Heart left ventricle (tissue), 16 donors: ENCODE results near the gene KRTAP19-4. TPM values are rescaled to one million over a fixed set of nuclear protein-coding genes. Genes with fewer than 3 reads are reported as not detected.
"Not testable (repeated sequence)": the region's sequence is repeated elsewhere in the genome, so short reads cannot be mapped to it uniquely, and the experiment has no call there.

Source experiments
- ATAC-seq, 4 donors: fragments of 200-7000 bp; cut with Tn5 transposase; one replicate each; pipeline ENCODE4 v1.9.1; 2020 to 2022; ENCODE audit warnings: moderate library complexity in 4 of 4, mild to moderate bottlenecking in 3 of 4, moderate number of reproducible peaks in 1 of 4
- DNase-seq, 5 donors: peaks; one replicate each; pipeline ENCODE4 v3.0.0-alpha.2; 2020
- H3K27ac ChIP-seq, 12 donors: fragments of 200-600 bp; sonication (generic) in 4 of 12; one replicate each; pipeline versions ENCODE4 v1.5.0 to v1.8.0; 2016 to 2022; ENCODE audit warnings: mild to moderate bottlenecking in 2 of 12
- H3K27me3 ChIP-seq, 9 donors: fragments of 200-600 bp; sonication (generic) in 2 of 9; one replicate each; pipeline versions ENCODE4 v1.5.1 to v1.8.0; 2016 to 2022; ENCODE audit warnings: mild to moderate bottlenecking in 3 of 9
- H3K36me3 ChIP-seq, 9 donors: fragments of 200-600 bp; sonication (generic) in 2 of 9; one replicate each; pipeline versions ENCODE4 v1.5.0 to v1.8.0; 2018 to 2022; ENCODE audit warnings: mild to moderate bottlenecking in 2 of 9
- H3K4me1 ChIP-seq, 12 donors: fragments of 200-600 bp; sonication (generic) in 4 of 12; one replicate each; pipeline versions ENCODE4 v1.5.0 to v1.8.0; 2016 to 2022; ENCODE audit warnings: mild to moderate bottlenecking in 3 of 12
- H3K4me3 ChIP-seq, 12 donors: fragments of 200-600 bp; sonication (generic) in 4 of 12; one replicate each; pipeline versions ENCODE4 v1.5.0 to v1.8.0; 2017 to 2022; ENCODE audit warnings: mild to moderate bottlenecking in 9 of 12, moderate library complexity in 4 of 12
- H3K9me3 ChIP-seq, 12 donors: fragments of 200-600 bp; sonication (generic) in 4 of 12; one replicate each; pipeline versions ENCODE4 v1.5.0 to v1.8.0; 2016 to 2022; ENCODE audit warnings: mild to moderate bottlenecking in 1 of 12
- POLR2A ChIP-seq, 2 donors: fragments of 450-650 bp; IDR thresholded peaks; one replicate each; pipeline ENCODE4 v1.6.1; 2017; ENCODE audit warnings: antibody characterized with exemption in 2 of 2, mild to moderate bottlenecking in 2 of 2, moderate library complexity in 2 of 2
- WGBS, 4 donors: extraction: QIAGEN DNeasy Blood & Tissue Kit in 2 of 4; methylation state at CpG; one replicate each; pipeline versions ENCODE4 v1.1.5 to v1.1.7; 2013 to 2018; 5-methylcytosine and 5-hydroxymethylcytosine counted together
- intact Hi-C, 10 donors: fragments of 100-400 bp; cut with DNase I; formaldehyde crosslinking; loops; one replicate each; pipeline versions ENCODE4 v1.11.1 to v1.14.2; 2022
- polyA plus RNA-seq, 2 donors: library from polyadenylated mRNA; stranded (reverse); fragments of 200-250 nt; gene quantifications; one replicate each; pipeline ENCODE4 v1.2.3, GENCODE V29; 2013
- total RNA-seq, 9 donors: library from RNA; depleted of rRNA in 2 of 9; stranded (reverse); fragments of >200 nt in 2 of 9; fragmentation: NEBNext Ultra II Directional in 3 of 9; extraction: Animal tissue kit (Norgen Biotek cat#: 25700) in 3 of 9; gene quantifications; one replicate each; pipeline versions ENCODE4 v1.1.0 to v1.2.4, GENCODE V29; 2016 to 2023
- TF ChIP-seq, protein P1 (sequence below), 12 donors: fragments of 200-600 bp; sonication (generic) in 4 of 12; IDR thresholded peaks; one replicate each; pipeline versions ENCODE4 v1.5.0 to v1.8.0; 2018 to 2022; ENCODE audit warnings: antibody characterized with exemption in 12 of 12, mild to moderate bottlenecking in 5 of 12
- donor health status: ischemic (EF 13 %, LVEDD 7.1; RV severe dilation, severe dysfunction).
- donor health status: healthy with polysubstance abuse.
- donor health status: DM: no; HTN: yes; CAD: no.
- donor health status: DM: no; HTN: no; CAD: no.
- donor health status: ischemic (EF 25% LVEDD 6.9; RV normal size, moderate dysfunction).
- donor health status: ischemic (EF 25% LVEDD 5.7; RV mildly dilated, moderate dysfunction).
- donor health status: healthy.
- donor health status: DM: yes; HTN: yes; CAD: no.
- donor health status: ischemic (EF 35%, LVEDD 5.7; RV mildly dilated, moderate dysfunction).
- donor health status: nonischemic (EF 11% LVEDD 7.7; RV severe dilation, severe dysfunction).
- donor health status: DM: yes; HTN: yes; CAD: no.
- donor health status: PGD.
- donor health status: ischemic (EF 29% LVEDD 5.4; RV normal size, mild dysfunction).
- donor health status: nonischemic (EF 23%, LVEDD 6.1; RV moderate dilation, normal function).

The KRTAP19-4 gene
- total and polyA plus RNA-seq, 11 donors = not detected

DNA sequence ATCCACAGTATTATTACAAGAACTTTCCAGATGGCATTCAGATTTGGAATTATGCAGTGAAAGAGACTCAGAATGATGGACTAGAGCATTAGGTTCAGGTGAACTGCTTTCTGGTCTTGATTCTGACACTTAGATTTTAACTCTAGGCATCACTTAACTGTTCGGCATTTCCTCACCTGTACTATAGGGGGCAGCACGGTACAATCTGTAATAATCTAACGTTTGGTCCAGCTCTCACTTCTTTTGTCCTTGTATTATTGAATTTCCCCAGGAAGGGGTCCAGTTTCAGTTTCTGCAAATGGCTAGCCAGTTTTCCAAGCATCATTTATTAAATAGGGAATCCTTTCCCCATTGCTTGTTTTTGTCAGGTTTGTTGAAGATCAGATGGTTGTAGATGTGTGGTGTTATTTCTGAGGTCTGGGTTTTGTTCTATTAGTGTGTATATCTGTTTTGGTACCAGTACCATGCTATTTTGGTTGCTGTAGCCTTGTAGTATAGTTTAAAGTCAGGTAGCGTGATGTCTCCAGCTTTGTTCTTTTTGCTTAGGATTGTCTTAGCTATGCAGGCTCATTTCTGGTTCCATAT is 8.7 kb upstream of the KRTAP19-4 start:
- 25 to 31% (median 30%) methylated on average over 4 of the region's 4 CpGs for WGBS, 4 donors
- H3K36me3 ChIP-seq, H3K27me3 ChIP-seq, ATAC-seq, DNase-seq, H3K27ac ChIP-seq, intact Hi-C loops, H3K4me3 ChIP-seq, H3K4me1 ChIP-seq, H3K9me3 ChIP-seq: not testable (repeated sequence)
- TF ChIP-seq, protein P1, sequence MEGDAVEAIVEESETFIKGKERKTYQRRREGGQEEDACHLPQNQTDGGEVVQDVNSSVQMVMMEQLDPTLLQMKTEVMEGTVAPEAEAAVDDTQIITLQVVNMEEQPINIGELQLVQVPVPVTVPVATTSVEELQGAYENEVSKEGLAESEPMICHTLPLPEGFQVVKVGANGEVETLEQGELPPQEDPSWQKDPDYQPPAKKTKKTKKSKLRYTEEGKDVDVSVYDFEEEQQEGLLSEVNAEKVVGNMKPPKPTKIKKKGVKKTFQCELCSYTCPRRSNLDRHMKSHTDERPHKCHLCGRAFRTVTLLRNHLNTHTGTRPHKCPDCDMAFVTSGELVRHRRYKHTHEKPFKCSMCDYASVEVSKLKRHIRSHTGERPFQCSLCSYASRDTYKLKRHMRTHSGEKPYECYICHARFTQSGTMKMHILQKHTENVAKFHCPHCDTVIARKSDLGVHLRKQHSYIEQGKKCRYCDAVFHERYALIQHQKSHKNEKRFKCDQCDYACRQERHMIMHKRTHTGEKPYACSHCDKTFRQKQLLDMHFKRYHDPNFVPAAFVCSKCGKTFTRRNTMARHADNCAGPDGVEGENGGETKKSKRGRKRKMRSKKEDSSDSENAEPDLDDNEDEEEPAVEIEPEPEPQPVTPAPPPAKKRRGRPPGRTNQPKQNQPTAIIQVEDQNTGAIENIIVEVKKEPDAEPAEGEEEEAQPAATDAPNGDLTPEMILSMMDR (IDR thresholded peaks at IDR 0.05) = peak in 2 of 12 donors; percentile 5 to 11

DNA sequence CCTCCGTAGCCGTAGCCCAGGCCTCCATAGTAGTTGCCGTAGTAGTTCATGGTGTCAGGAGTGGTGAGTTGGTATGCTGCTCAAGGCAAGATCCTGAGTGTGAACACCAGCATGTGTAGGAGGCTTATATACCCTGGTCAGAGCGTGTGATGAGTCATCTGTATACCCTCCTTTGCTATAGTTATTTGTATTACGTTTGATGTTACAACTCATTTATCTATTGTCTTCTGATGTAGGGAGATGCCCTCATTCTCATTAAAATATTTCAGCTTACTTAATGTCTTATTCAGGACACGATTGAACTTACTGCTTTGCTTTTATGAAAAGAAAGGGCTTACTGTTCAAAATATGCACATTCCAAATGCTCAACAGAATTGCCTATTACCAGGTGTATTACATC is 5.1 kb upstream of the KRTAP19-4 start, which contains the start of gene KRTAP19-5:
TSS of gene KRTAP19-5 (minus strand) at position 101 of the 400 bp plus-strand sequence. CDS start at position 50, 51 bp downstream.
- no peak within 1 kb of the TSS for H3K27ac ChIP-seq
- intact Hi-C loops = no loop called here
- H3K4me3 ChIP-seq = no peak within 1 kb of the TSS
- TF ChIP-seq POLR2A (IDR thresholded peaks at IDR 0.05) = no peak
- TF ChIP-seq, protein P1 (IDR thresholded peaks at IDR 0.05) = no peak
- H3K36me3 ChIP-seq = no peaks in the 10 kb centered on the region
- no peak for DNase-seq
- H3K4me1 ChIP-seq = no peaks in the 10 kb centered on the region
- no peak for ATAC-seq
- 70 to 89% (median 79%) methylated on average over 6 of the region's 6 CpGs for WGBS, 4 donors
- H3K27me3 ChIP-seq = no peaks in the 10 kb centered on the region
- no peaks in the 10 kb centered on the region for H3K9me3 ChIP-seq

DNA sequence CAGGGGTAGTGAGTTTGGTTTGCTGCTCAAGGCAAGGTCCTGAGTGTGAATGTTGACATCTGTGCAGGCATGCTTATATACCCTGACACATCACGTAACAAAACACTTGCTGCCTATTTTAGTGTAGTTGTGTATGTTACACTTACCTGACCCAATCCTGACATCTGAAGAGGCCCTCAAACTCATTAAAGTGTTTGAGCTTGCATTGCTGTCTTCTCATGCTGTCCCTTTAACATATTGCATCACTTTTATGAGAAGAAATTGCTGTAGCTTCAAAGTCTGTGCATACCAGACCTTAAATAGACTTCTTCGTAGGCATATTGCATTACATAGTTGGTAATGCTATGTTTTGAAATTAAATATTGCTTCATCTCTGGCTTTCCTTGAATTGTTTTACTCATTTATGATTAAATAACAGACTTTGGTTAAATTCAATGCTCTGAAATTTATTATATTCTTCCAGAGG is 5.0 kb downstream of the KRTAP19-4 start, which contains the start of gene KRTAP19-3:
TSS of gene KRTAP19-3 (minus strand) at position 51 of the 466 bp plus-strand sequence. CDS start 56 bp downstream, outside the sequence.
- intact Hi-C loops = no loop called here
- TF ChIP-seq, protein P1 (IDR thresholded peaks at IDR 0.05) = no peak
- no peak for TF ChIP-seq POLR2A (IDR thresholded peaks at IDR 0.05)
- H3K9me3 ChIP-seq = peaks cover 0 to 6% (median 0%) of the 10 kb centered on the region in 12 donors
- ATAC-seq (no peak), DNase-seq (no peak)
- H3K4me1 ChIP-seq = no peaks in the 10 kb centered on the region
- H3K27ac ChIP-seq = no peak within 1 kb of the TSS
- no peaks in the 10 kb centered on the region for H3K36me3 ChIP-seq
- H3K27me3 ChIP-seq = no peaks in the 10 kb centered on the region
- WGBS, 4 donors = 77 to 82% (median 82%) methylated on average over 2 of the region's 2 CpGs
- no peak within 1 kb of the TSS for H3K4me3 ChIP-seq

DNA sequence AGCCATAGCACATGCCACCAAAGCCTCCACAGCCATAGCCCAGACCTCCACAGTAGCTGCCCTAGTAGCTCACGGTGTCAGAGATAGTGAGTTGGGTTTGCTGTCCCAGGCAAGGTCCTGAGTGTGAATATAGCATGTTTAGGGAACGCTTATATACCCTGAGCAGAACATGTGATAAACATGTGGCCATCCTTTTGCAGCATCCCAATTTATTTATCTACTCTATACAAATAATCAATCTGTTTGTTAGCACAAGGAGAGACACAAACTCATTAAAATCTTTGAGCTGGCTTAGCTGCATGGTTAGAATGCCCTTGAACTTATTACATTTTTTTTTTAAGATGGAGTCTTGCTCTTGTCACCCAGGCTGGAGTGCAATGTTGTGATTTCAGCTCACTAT is 9.6 kb downstream of the KRTAP19-4 start, which contains the start of gene KRTAP19-2:
TSS of gene KRTAP19-2 (minus strand) at position 101 of the 400 bp plus-strand sequence. CDS start at position 13, 88 bp downstream.
- Histone ChIP-seq H3K9me3 (peaks cover 0 to 11% (median 0%) of the 10 kb centered on the region in 12 donors), H3K4me3 (no peak within 1 kb of the TSS), H3K27ac (no peak within 1 kb of the TSS), H3K4me1 (peaks cover 0 to 6% (median 0%) of the 10 kb centered on the region in 12 donors), H3K36me3 (no peaks in the 10 kb centered on the region), H3K27me3 (no peaks in the 10 kb centered on the region)
- DNase-seq (no peak), ATAC-seq (no peak)
- intact Hi-C loops = loop anchor here in 1 of 10 donors (10.0 kb wide), 1 partner anchor 77 kb away; the partner anchor contains the start of gene KRTAP19-7
- WGBS, 4 donors = 74 to 94% (median 87%) methylated on average over 2 of the region's 2 CpGs
- TF ChIP-seq, protein P1 (IDR thresholded peaks at IDR 0.05) = no peak
- no peak for TF ChIP-seq POLR2A (IDR thresholded peaks at IDR 0.05)
